ENCODE measurements around the gene SMPD4. TPM values are rescaled to one million over a fixed set of nuclear protein-coding genes. Genes with fewer than 3 reads are reported as not detected.
"Not testable (repeated sequence)": the region's sequence is repeated elsewhere in the genome, so short reads cannot be mapped to it uniquely, and the experiment has no call there.

SMPD4 gene
- total RNA-seq, 1 experiment from 2014 or later, result 24.9 TPM

GRCh38 chr2:130129120-130129829 lies 52.1 kb downstream of the SMPD4 start, which contains the start of gene POTEF:
Gene POTEF (minus strand): TSS chr2:130129222. CDS start chr2:130120515, 8,707 bp downstream.
- H3K9me3 ChIP-seq (replicated peaks); DNase-seq (ENCODE audit: low read depth in 1 of 2, low spot score in 2 of 2); H3K36me3 ChIP-seq; H3K4me3 ChIP-seq; H3K27me3 ChIP-seq (replicated peaks); H3K4me1 ChIP-seq (replicated peaks); H3K27ac ChIP-seq: not testable (repeated sequence)

GRCh38 chr2:130128464-130128863 lies 52.9 kb downstream of the SMPD4 start:
- DNase-seq (ENCODE audit: low read depth in 1 of 2, low spot score in 2 of 2); H3K36me3 ChIP-seq; H3K27me3 ChIP-seq (replicated peaks); H3K4me1 ChIP-seq (replicated peaks); H3K27ac ChIP-seq; H3K4me3 ChIP-seq; H3K9me3 ChIP-seq (replicated peaks): not testable (repeated sequence)

GRCh38 chr2:130127726-130128125 lies 53.7 kb downstream of the SMPD4 start:
- H3K27me3 ChIP-seq (replicated peaks); DNase-seq (ENCODE audit: low read depth in 1 of 2, low spot score in 2 of 2); H3K4me3 ChIP-seq; H3K9me3 ChIP-seq (replicated peaks); H3K27ac ChIP-seq; H3K4me1 ChIP-seq (replicated peaks); H3K36me3 ChIP-seq: not testable (repeated sequence)

GRCh38 chr2:130120924-130121323 lies 60.5 kb downstream of the SMPD4 start:
- H3K36me3 ChIP-seq; DNase-seq (ENCODE audit: low read depth in 1 of 2, low spot score in 2 of 2); H3K9me3 ChIP-seq (replicated peaks); H3K27ac ChIP-seq; H3K4me3 ChIP-seq; H3K4me1 ChIP-seq (replicated peaks); H3K27me3 ChIP-seq (replicated peaks): not testable (repeated sequence)

GRCh38 chr2:130102597-130103363 lies 78.6 kb downstream of the SMPD4 start:
- not testable (repeated sequence) for H3K27me3 ChIP-seq (replicated peaks); H3K27ac ChIP-seq; H3K36me3 ChIP-seq; H3K9me3 ChIP-seq (replicated peaks); DNase-seq (ENCODE audit: low read depth in 1 of 2, low spot score in 2 of 2); H3K4me3 ChIP-seq; H3K4me1 ChIP-seq (replicated peaks)

Other genes with a start within 250 kb of the SMPD4 start
- not detected in 2 replicates for gene RAB6C, start 201.9 kb downstream of the SMPD4 start, total RNA-seq (2014; rRNA removed; shearing (Covaris generic))
- gene POTEF, start 52.4 kb downstream of the SMPD4 start, total RNA-seq (2014; rRNA removed; shearing (Covaris generic)), result not detected in 2 replicates
- gene CCDC74B, start 36.5 kb downstream of the SMPD4 start, total RNA-seq (2014; rRNA removed; shearing (Covaris generic)), result 0.34 and 7.2 TPM in 2 replicates
- 169 and 248 TPM in 2 replicates for gene MZT2B, start 660 bp upstream of the SMPD4 start, total RNA-seq (2014; rRNA removed; shearing (Covaris generic))
- not detected in 2 replicates for gene TUBA3E, start 16.8 kb upstream of the SMPD4 start, total RNA-seq (2014; rRNA removed; shearing (Covaris generic))
- gene IMP4, start 161.3 kb upstream of the SMPD4 start, total RNA-seq (2014; rRNA removed; shearing (Covaris generic)), result 95.7 and 112 TPM in 2 replicates
- gene PTPN18, start 174.5 kb upstream of the SMPD4 start, total RNA-seq (2014; rRNA removed; shearing (Covaris generic)), result 34.7 and 44.8 TPM in 2 replicates

Data from SJSA1 (cell line).